ENCODE data around the gene CRHR2. TPM values are rescaled to one million over a fixed set of nuclear protein-coding genes. Genes with fewer than 3 reads are reported as not detected.

Gene CRHR2
- total and polyA plus RNA-seq, 2 experiments from 2014 or later = 0.14 to 1.4 TPM

GRCh38 chr7:30657131-30657530, 25.1 kb downstream of the CRHR2 start (continued):
- no peak for TF ChIP-seq ZNF114 (CRISPR knock-in tag; IDR thresholded peaks at IDR 0.05)
- no peak for TF ChIP-seq EZH2phosphoT487 (IDR thresholded peaks at IDR 0.05; ENCODE audit: unreplicated experiment)
- no peak for TF ChIP-seq ZNF331 (CRISPR knock-in tag; IDR thresholded peaks at IDR 0.05; ENCODE audit: low read depth)
- TF ChIP-seq EZH2 (IDR thresholded peaks at IDR 0.05; ENCODE audit: low read depth, unreplicated experiment) = no peak
- no peak for TF ChIP-seq NANOG (IDR thresholded peaks at IDR 0.05; ENCODE audit: borderline replicate concordance)

- Histone ChIP-seq H2AFZ (no peak overlapping the region), H3K27ac (ENCODE audit: low read depth) (no peak overlapping the region), H3K4me2 (no peak overlapping the region), H3K79me2 (replicated peaks; ENCODE audit: insufficient read depth) (no peaks in the 10 kb centered on the region), H4K20me1 (replicated peaks; ENCODE audit: insufficient read depth) (0 out of 2 replicates have a peak, but pooled peaks cover 4% of the 10 kb centered on the region), H3K27me3 (ENCODE audit: insufficient read depth) (no peaks in the 10 kb centered on the region), H3K36me3 (ENCODE audit: insufficient read depth) (no peaks in the 10 kb centered on the region), H3K4me1 (ENCODE audit: insufficient read depth) (no peaks in the 10 kb centered on the region), H3F3A (replicated peaks; ENCODE audit: low read depth) (no peaks in the 10 kb centered on the region), H3K4me3 (no peak overlapping the region), H3K9me2 (ENCODE audit: insufficient read depth) (0 out of 2 replicates have a peak, but pooled peaks cover 5% of the 10 kb centered on the region)
- Mint-ChIP-seq H3K4me1 (no peaks in the 10 kb centered on the region; the same call in 2 of the 3 replicates), H3K27me3 (ENCODE audit: insufficient read depth, low read depth, poor library complexity) (peaks cover 7% of the 10 kb centered on the region), H3K36me3 (ENCODE audit: low read depth) (no peaks in the 10 kb centered on the region; the same call in 2 of the 3 replicates), H3K27ac (no peak overlapping the region), H3K4me3 (no peak overlapping the region), H3K9me3 (no peaks in the 10 kb centered on the region)
- no peak for ATAC-seq
- no peak for DNase-seq (ENCODE audit: low spot score)
- no peak for TF ChIP-seq CTCF (conservative IDR thresholded peaks at IDR 0.05; ENCODE audit: low read depth in 2 of 2)
- TF ChIP-seq ZNF462 (CRISPR knock-in tag; IDR thresholded peaks at IDR 0.05) = no peak
- no peak for TF ChIP-seq JUNB (IDR thresholded peaks at IDR 0.05; ENCODE audit: unreplicated experiment)
- no peak for TF ChIP-seq ZNF114 (CRISPR knock-in tag; IDR thresholded peaks at IDR 0.05)
- no peak for TF ChIP-seq ZNF331 (CRISPR knock-in tag; IDR thresholded peaks at IDR 0.05; ENCODE audit: low read depth)
- no peak for TF ChIP-seq EZH2 (IDR thresholded peaks at IDR 0.05; ENCODE audit: low read depth, unreplicated experiment)
- no peak for TF ChIP-seq ETS1 (IDR thresholded peaks at IDR 0.05)
- no peak for TF ChIP-seq STAT1 (IDR thresholded peaks at IDR 0.05; ENCODE audit: unreplicated experiment)
- no peak for TF ChIP-seq CREB1 (CRISPR knock-in tag; IDR thresholded peaks at IDR 0.05; ENCODE audit: low read depth)
Measured at GRCh38 chr7:30656006-30656957, 26.0 kb downstream of the CRHR2 start.

Data from GM23338 (cell line).